PC-9 (cell line): ENCODE data around the gene MPST.

Source experiments
- EZH2 ChIP-seq: fragments of 200-600 bp; sonication (generic); IDR thresholded peaks from 2 replicates; pipeline ENCODE4 v1.8.0; 2017; ENCODE audit warnings: antibody characterized with exemption, low read depth
- TF ChIP-seq, protein P1 (sequence below): fragments of 200-600 bp; sonication (generic); conservative IDR thresholded peaks from 2 replicates; pipeline ENCODE4 v1.6.1; 2017; ENCODE audit warnings: mixed run types, antibody characterized with exemption, mild to moderate bottlenecking, moderate library complexity

DNA sequence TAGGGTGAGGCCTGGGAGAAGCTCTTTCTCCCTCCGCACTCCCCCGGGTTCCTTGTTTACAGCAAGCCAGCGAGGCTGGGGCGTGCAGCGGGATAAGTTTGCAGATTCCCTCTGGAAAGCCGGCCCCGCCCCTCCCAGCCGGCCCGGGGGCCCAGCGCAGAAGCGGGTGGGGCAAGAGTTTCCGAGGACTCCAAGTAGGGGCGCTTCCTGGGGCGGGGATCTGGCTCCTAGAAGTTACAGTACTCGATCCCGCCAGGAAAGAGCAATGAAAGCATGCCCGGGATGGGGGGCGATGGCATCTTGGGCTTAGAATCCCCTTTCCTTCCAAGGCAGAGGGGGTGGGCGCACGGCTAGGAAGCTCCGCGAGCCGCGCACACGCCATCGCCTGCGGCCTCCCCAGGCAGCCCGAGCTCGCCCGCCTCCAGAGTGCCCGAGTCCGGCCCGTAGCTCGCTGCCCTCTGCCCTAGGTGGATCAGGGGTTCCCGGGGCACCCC lies 680 bp upstream of the MPST start:
- TF ChIP-seq, protein P1, sequence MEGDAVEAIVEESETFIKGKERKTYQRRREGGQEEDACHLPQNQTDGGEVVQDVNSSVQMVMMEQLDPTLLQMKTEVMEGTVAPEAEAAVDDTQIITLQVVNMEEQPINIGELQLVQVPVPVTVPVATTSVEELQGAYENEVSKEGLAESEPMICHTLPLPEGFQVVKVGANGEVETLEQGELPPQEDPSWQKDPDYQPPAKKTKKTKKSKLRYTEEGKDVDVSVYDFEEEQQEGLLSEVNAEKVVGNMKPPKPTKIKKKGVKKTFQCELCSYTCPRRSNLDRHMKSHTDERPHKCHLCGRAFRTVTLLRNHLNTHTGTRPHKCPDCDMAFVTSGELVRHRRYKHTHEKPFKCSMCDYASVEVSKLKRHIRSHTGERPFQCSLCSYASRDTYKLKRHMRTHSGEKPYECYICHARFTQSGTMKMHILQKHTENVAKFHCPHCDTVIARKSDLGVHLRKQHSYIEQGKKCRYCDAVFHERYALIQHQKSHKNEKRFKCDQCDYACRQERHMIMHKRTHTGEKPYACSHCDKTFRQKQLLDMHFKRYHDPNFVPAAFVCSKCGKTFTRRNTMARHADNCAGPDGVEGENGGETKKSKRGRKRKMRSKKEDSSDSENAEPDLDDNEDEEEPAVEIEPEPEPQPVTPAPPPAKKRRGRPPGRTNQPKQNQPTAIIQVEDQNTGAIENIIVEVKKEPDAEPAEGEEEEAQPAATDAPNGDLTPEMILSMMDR, result no peak
- TF ChIP-seq EZH2, result no peak
